ENCODE data around the gene ERICH6B.

GRCh38 chr13:45527699-45528462 is 87.7 kb downstream of the ERICH6B start:
- no peak for TF ChIP-seq POLR2AphosphoS5 (IDR thresholded peaks at IDR 0.05)
- TF ChIP-seq, protein P1, sequence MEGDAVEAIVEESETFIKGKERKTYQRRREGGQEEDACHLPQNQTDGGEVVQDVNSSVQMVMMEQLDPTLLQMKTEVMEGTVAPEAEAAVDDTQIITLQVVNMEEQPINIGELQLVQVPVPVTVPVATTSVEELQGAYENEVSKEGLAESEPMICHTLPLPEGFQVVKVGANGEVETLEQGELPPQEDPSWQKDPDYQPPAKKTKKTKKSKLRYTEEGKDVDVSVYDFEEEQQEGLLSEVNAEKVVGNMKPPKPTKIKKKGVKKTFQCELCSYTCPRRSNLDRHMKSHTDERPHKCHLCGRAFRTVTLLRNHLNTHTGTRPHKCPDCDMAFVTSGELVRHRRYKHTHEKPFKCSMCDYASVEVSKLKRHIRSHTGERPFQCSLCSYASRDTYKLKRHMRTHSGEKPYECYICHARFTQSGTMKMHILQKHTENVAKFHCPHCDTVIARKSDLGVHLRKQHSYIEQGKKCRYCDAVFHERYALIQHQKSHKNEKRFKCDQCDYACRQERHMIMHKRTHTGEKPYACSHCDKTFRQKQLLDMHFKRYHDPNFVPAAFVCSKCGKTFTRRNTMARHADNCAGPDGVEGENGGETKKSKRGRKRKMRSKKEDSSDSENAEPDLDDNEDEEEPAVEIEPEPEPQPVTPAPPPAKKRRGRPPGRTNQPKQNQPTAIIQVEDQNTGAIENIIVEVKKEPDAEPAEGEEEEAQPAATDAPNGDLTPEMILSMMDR (IDR thresholded peaks at IDR 0.05) = no peak

Measured in esophagus muscularis mucosa (tissue), 3 donors.